H1 (cell line): ENCODE data around the gene ETF1. TPM values are rescaled to one million over a fixed set of nuclear protein-coding genes. Genes with fewer than 3 reads are reported as not detected.

Experiments
- CTCF ChIA-PET: fragments of 300-600 bp; sonication (Branson Sonifier 250); formaldehyde crosslinking; loops from one replicate; lab custom pipeline; 2021; ENCODE audit not compliant: partially characterized antibody; lab: Charles Lee
- POLR2A ChIA-PET: fragments of 300-600 bp; sonication (Branson Sonifier 250); formaldehyde crosslinking; loops from one replicate; lab custom pipeline; 2021; ENCODE audit warnings: inconsistent platforms; ENCODE audit not compliant: partially characterized antibody; lab: Charles Lee
- DNase-seq, 2 experiments: peaks; one replicate each; pipeline versions ENCODE4 v3.0.0 to v3.0.0-alpha.2; 2010 to 2022; ENCODE audit warnings: low spot score in 2 of 2, low read depth in 1 of 2, mixed read lengths in 1 of 2
- FAIRE-seq: peaks from 2 replicates; lab custom pipeline; 2011; peaks lifted over from hg19 to GRCh38; lab: Jason Lieb, UNC
- H2AFZ ChIP-seq: 2 replicates; pipeline ENCODE4 v1.8.1; 2012; ENCODE audit warnings: low read length, inconsistent platforms
- H2AK5ac ChIP-seq: 2 replicates; pipeline ENCODE4 v1.6.1; 2013; ENCODE audit warnings: low read depth, low read length
- H2BK120ac ChIP-seq: replicated peaks from 2 replicates; pipeline ENCODE3; 2013; ENCODE audit warnings: low read depth, low read length, inconsistent platforms
- H2BK12ac ChIP-seq: 2 replicates; pipeline ENCODE4 v1.6.1; 2013; ENCODE audit warnings: low read depth, low read length
- H2BK15ac ChIP-seq: 2 replicates; pipeline ENCODE4 v1.6.1; 2013; ENCODE audit warnings: low read length
- H2BK20ac ChIP-seq: 2 replicates; pipeline ENCODE4 v1.6.1; 2013; ENCODE audit warnings: low read length
- H2BK5ac ChIP-seq: 2 replicates; pipeline ENCODE4 v1.6.1; 2013; ENCODE audit warnings: low read depth, low read length
- H3K14ac ChIP-seq: 2 replicates; pipeline ENCODE4 v1.6.1; 2013; ENCODE audit warnings: inconsistent platforms; ENCODE audit not compliant: insufficient read length
- H3K18ac ChIP-seq: 2 replicates; pipeline ENCODE4 v1.6.1; 2013; ENCODE audit warnings: low read length; ENCODE audit errors: extremely low read depth
- H3K23ac ChIP-seq: 2 replicates; pipeline ENCODE4 v1.6.1; 2013; ENCODE audit warnings: inconsistent platforms; ENCODE audit not compliant: insufficient read length
- H3K23me2 ChIP-seq: 2 replicates; pipeline ENCODE4 v1.6.1; 2013; ENCODE audit warnings: low read depth, low read length
- H3K27ac ChIP-seq: 2 replicates; pipeline ENCODE4 v1.6.1; 2011; ENCODE audit warnings: low read depth, low read length, inconsistent platforms
- H3K27me3 ChIP-seq, 4 experiments: replicated peaks in 1 of 4; 1 replicate in 1 of 4; 2 replicates in 3 of 4; pipeline versions ENCODE4 v1.6.1 to v1.8.1; 2011 to 2013; ENCODE audit warnings: low read length in 3 of 4, mild to moderate bottlenecking in 3 of 4, inconsistent platforms in 2 of 4, mixed read lengths in 2 of 4, moderate library complexity in 1 of 4; ENCODE audit not compliant: control insufficient read depth in 3 of 4, insufficient read depth in 3 of 4; ENCODE audit errors: extremely low read depth in 1 of 4
- H3K36me3 ChIP-seq, 4 experiments: 2 replicates each; pipeline versions ENCODE4 v1.6.1 to v1.8.1; 2011 to 2013; ENCODE audit warnings: mild to moderate bottlenecking in 4 of 4, low read length in 3 of 4, moderate library complexity in 2 of 4, control low read depth in 1 of 4, inconsistent platforms in 1 of 4; ENCODE audit not compliant: insufficient read depth in 4 of 4, control insufficient read depth in 2 of 4
- H3K4ac ChIP-seq: replicated peaks from 2 replicates; pipeline ENCODE3; 2013; ENCODE audit warnings: low read length, low read depth, mixed read lengths, inconsistent platforms; ENCODE audit not compliant: insufficient read length
- H3K4me1 ChIP-seq, 4 experiments: replicated peaks in 1 of 4; 1 replicate in 1 of 4; 2 replicates in 3 of 4; pipeline versions ENCODE4 v1.6.1 to v1.8.1; 2011 to 2013; ENCODE audit warnings: low read length in 3 of 4, inconsistent platforms in 2 of 4, mixed read lengths in 1 of 4; ENCODE audit not compliant: insufficient read depth in 4 of 4, control insufficient read depth in 3 of 4
- H3K4me2 ChIP-seq, 2 experiments: 2 replicates each; pipeline versions ENCODE4 v1.6.1 to v1.8.1; 2011 to 2013; ENCODE audit warnings: low read depth in 2 of 2, low read length in 2 of 2, control low read depth in 1 of 2, inconsistent platforms in 1 of 2, mild to moderate bottlenecking in 1 of 2; ENCODE audit not compliant: insufficient read depth in 1 of 2
- H3K4me3 ChIP-seq, 4 experiments: fragments of 200-600, 300-600 bp in 1 of 4; sonication (generic), shearing (Covaris generic), sonication (Bioruptor Twin) in 1 of 4; 2 replicates each; pipeline versions ENCODE4 v1.5.1 to v1.8.1; 2011 to 2016; ENCODE audit warnings: low read length in 4 of 4, low read depth in 3 of 4, control low read depth in 2 of 4, inconsistent platforms in 2 of 4, mild to moderate bottlenecking in 2 of 4, mixed read lengths in 1 of 4, moderate library complexity in 1 of 4; ENCODE audit not compliant: insufficient read depth in 2 of 4; ENCODE audit errors: extremely low read depth in 1 of 4
- H3K56ac ChIP-seq: replicated peaks from 2 replicates; pipeline ENCODE3; 2013; ENCODE audit warnings: low read depth, mild to moderate bottlenecking, mixed read lengths, low read length, inconsistent platforms; ENCODE audit not compliant: insufficient read length
- H3K79me1 ChIP-seq: 2 replicates; pipeline ENCODE4 v1.6.1; 2013; ENCODE audit warnings: low read depth, low read length, control low read depth
- H3K79me2 ChIP-seq, 2 experiments: 2 replicates each; pipeline versions ENCODE4 v1.6.1 to v1.8.1; 2012 to 2013; ENCODE audit warnings: low read length in 2 of 2, mild to moderate bottlenecking in 2 of 2, inconsistent platforms in 1 of 2; ENCODE audit not compliant: insufficient read depth in 2 of 2, control insufficient read depth in 1 of 2
- H3K9ac ChIP-seq, 4 experiments: replicated peaks in 1 of 4; 1 replicate in 1 of 4; 2 replicates in 3 of 4; pipeline versions ENCODE4 v1.6.1 to v1.8.1; 2011 to 2013; ENCODE audit warnings: low read depth in 3 of 4, low read length in 3 of 4, control low read depth in 2 of 4, mild to moderate bottlenecking in 2 of 4, moderate library complexity in 2 of 4, inconsistent platforms in 1 of 4; ENCODE audit errors: extremely low read depth in 1 of 4
- H3K9me3 ChIP-seq, 2 experiments: 2 replicates each; pipeline versions ENCODE4 v1.6.1 to v1.8.1; 2012 to 2013; ENCODE audit warnings: mild to moderate bottlenecking in 2 of 2, moderate library complexity in 2 of 2, control low read depth in 1 of 2, inconsistent platforms in 1 of 2, low read depth in 1 of 2, low read length in 1 of 2, mixed read lengths in 1 of 2; ENCODE audit not compliant: insufficient read depth in 2 of 2
- H4K20me1 ChIP-seq, 2 experiments: replicated peaks in 1 of 2; 2 replicates each; pipeline versions ENCODE3 to v1.8.1; 2011 to 2013; ENCODE audit warnings: inconsistent platforms in 2 of 2, low read length in 2 of 2, mild to moderate bottlenecking in 1 of 2; ENCODE audit not compliant: insufficient read depth in 2 of 2, control insufficient read depth in 1 of 2
- H4K5ac ChIP-seq: 2 replicates; pipeline ENCODE4 v1.6.1; 2013; ENCODE audit warnings: low read length, low read depth, mixed read lengths, inconsistent platforms; ENCODE audit not compliant: insufficient read length
- H4K8ac ChIP-seq: 2 replicates; pipeline ENCODE4 v1.8.0; 2013; ENCODE audit warnings: mild to moderate bottlenecking, moderate library complexity, low read length, inconsistent platforms; ENCODE audit not compliant: insufficient read depth; ENCODE audit errors: extremely low read depth
- H4K91ac ChIP-seq: replicated peaks from 2 replicates; pipeline ENCODE3; 2013; ENCODE audit warnings: low read length, mixed read lengths, inconsistent platforms; ENCODE audit not compliant: insufficient read length
- CHD1 ChIP-seq: IDR thresholded peaks from 2 replicates; pipeline ENCODE4 v1.6.1; 2012; ENCODE audit warnings: low read depth, low read length, improper control_type of control experiment
- CTBP2 ChIP-seq: IDR thresholded peaks from 2 replicates; pipeline ENCODE4 v1.7.0; 2011; ENCODE audit warnings: borderline replicate concordance, mild to moderate bottlenecking, moderate library complexity, mixed read lengths, low read length; ENCODE audit not compliant: insufficient read depth, insufficient read length
- GABPA ChIP-seq: IDR thresholded peaks from 2 replicates; pipeline ENCODE4 v1.6.1; 2011; ENCODE audit warnings: mild to moderate bottlenecking, low read length, moderate library complexity, borderline replicate concordance; ENCODE audit not compliant: insufficient read depth
- KDM5A ChIP-seq: fragments of 200-600 bp; IDR thresholded peaks from 2 replicates; pipeline ENCODE4 v1.7.1; 2012; ENCODE audit warnings: mild to moderate bottlenecking, low read length, inconsistent platforms, mixed read lengths
- TAF7 ChIP-seq: optimal IDR thresholded peaks from 2 replicates; pipeline ENCODE3; 2011; ENCODE audit warnings: low read depth, mild to moderate bottlenecking, inconsistent platforms, low read length, moderate library complexity, borderline replicate concordance
- TCF12 ChIP-seq: IDR thresholded peaks from 2 replicates; pipeline ENCODE4 v1.6.1; 2011; ENCODE audit warnings: low read depth, mild to moderate bottlenecking, low read length
- YY1 ChIP-seq: IDR thresholded peaks from 2 replicates; pipeline ENCODE4 v1.6.1; 2011; ENCODE audit warnings: low read depth, mild to moderate bottlenecking, low read length
- WGBS, 2 experiments: shearing (Covaris generic) in 1 of 2; methylation state at CpG; one replicate each; pipeline versions ENCODE4 v1.1.6 to v1.1.7; 2013 to 2015; ENCODE audit warnings: low lambda C conversion rate in 2 of 2, mixed read lengths in 2 of 2, inconsistent platforms in 1 of 2, low coverage in 1 of 2, missing lambda C conversion rate in 1 of 2; ENCODE audit not compliant: insufficient replicate concordance in 2 of 2, insufficient coverage in 1 of 2, insufficient read length in 1 of 2; ENCODE audit errors: extremely low coverage in 1 of 2, missing lambda C conversion rate in 1 of 2; 5-methylcytosine and 5-hydroxymethylcytosine counted together
- polyA plus RNA-seq, 7 experiments: library from polyadenylated mRNA; depleted of rRNA in 3 of 7; stranded (reverse) in 5 of 7; unstranded in 2 of 7; fragments of >200 nt in 5 of 7; fragments of 200-250 nt in 2 of 7; gene quantifications; 1 replicate in 5 of 7; 2 replicates in 1 of 7; 4 replicates in 1 of 7; pipeline versions ENCODE4 v1.2.1 to v1.2.3, GENCODE V29; 2011 to 2013; ENCODE audit warnings: missing spikeins in 2 of 7, mixed read lengths in 2 of 7
- total RNA-seq: library from RNA; stranded (reverse); fragmentation: NEBNext Ultra II Directional; extraction: Animal tissue kit (Norgen Biotek cat#: 25700); gene quantifications from 2 replicates; pipeline ENCODE4 v1.2.1, GENCODE V29; 2021
- TF ChIP-seq, protein P1 (sequence below): IDR thresholded peaks from 2 replicates; pipeline ENCODE4 v1.6.1; 2011; ENCODE audit warnings: low read length, improper control_type of control experiment
- TF ChIP-seq, protein P2 (sequence below): IDR thresholded peaks from 2 replicates; pipeline ENCODE4 v1.6.1; 2011; ENCODE audit warnings: low read depth, mild to moderate bottlenecking, low read length; ENCODE audit not compliant: insufficient read depth

Gene ETF1
- total and polyA plus RNA-seq, 2 of the 8 experiments (the other 6 are each of a cell fraction or from before 2014, with no cell fraction given) = 50.5 to 168 TPM

DNA sequence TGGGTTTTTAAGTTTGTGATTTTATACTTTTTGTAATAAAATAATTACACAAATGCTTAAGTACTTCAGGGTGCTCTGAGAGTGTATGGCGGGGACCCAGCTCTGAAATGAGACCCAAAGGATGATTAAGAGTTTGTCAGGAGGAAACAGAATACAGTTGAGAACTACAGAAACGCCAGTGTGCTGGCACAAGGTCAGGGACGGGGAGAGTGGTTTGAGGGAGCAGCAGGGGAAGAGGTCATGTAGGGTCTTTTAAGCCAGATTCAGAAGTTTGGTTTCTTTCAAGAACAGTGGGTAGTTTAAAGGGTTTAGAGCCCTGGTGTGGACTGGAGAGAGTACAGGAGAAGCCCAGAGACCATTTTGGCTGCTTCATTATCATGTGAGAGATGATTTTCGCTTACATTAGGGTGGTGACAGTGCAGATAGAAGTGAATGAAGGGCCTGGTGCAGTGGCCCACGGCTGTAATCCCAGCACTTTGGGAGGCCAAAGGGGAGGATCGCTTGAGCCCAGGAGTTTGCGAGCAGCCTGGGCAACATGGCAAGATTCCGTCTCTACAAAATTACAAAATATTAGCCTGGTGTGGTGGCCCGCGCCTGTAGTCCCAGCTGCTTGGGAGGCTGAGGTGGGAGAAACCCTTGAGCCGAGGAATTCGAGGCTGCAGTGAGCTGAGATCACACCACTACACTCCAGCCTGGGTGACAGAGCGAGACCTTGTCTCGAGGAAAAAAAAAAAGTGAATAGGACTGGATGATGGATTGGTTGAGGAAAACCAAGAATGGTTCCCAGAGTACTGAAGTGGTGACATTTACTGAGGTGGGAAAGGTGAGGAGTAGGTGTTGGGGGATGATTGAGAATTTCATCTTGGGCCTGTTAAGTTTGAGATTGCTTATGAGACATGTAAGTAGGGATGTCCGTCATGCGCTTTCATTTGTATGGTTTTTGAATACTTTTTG is 1.4 kb upstream of the ETF1 start:
- H3K27ac ChIP-seq = peak overlapping the region; percentile 100
- no peak overlapping the region; the same call in 1 of the 2 replicates for H2BK12ac ChIP-seq
- FAIRE-seq (no peak), DNase-seq (no peak)
- peaks cover 56 to 95% of the 10 kb centered on the region in 2 experiments for H3K79me2 ChIP-seq
- no peak overlapping the region for H2BK20ac ChIP-seq
- H2BK5ac ChIP-seq = peak overlapping the region; percentile 99
- peaks cover 10% of the 10 kb centered on the region for H3K79me1 ChIP-seq
- CTCF ChIA-PET = interaction anchor here (0.7 to 2.3 kb wide), 5 partner anchors 8 to 192 kb away, joined by 3 to 15 read pairs (median 4); partner anchors contain the start of genes EGR1 and KDM3B
- no peak overlapping the region for H3K56ac ChIP-seq
- H3K4me3 ChIP-seq = peak overlapping the region; percentile 89 to 100 (median 95)
- H3K4me2 ChIP-seq = peak overlapping the region; percentile 95 to 96
- H2AFZ ChIP-seq = no peak overlapping the region
- no peak overlapping the region for H2BK15ac ChIP-seq
- no peaks in the 10 kb centered on the region for H3K9me3 ChIP-seq
- peaks cover 15% of the 10 kb centered on the region for H3K23me2 ChIP-seq
- POLR2A ChIA-PET = interaction anchor here (0.9 to 26.9 kb wide), 20 partner anchors 7 to 797 kb away, joined by 3 to 1018 read pairs (median 6); partner anchors contain the start of genes EGR1, FAM53C, HSPA9 and KIF20A
- no peak overlapping the region for H2BK120ac ChIP-seq
- H4K8ac ChIP-seq = no peak overlapping the region
- H3K23ac ChIP-seq = no peak overlapping the region
- H3K9ac ChIP-seq = peak overlapping the region; percentile 93 to 99 (median 99)
- H3K4ac ChIP-seq = no peak overlapping the region
- no peak overlapping the region for H4K91ac ChIP-seq
- no peak overlapping the region for H3K18ac ChIP-seq
- WGBS, 2 experiments = 75% methylated on average over 16 of the region's 16 CpGs; no CpG with 5 or more reads in 1 of the 2 experiments
- no peak overlapping the region for H4K5ac ChIP-seq
- peaks cover 0 to 16% (median 2%) of the 10 kb centered on the region in 4 experiments; a peak in 4 of 7 replicates for H3K4me1 ChIP-seq
- H3K36me3 ChIP-seq = peaks cover 0 to 19% (median 1%) of the 10 kb centered on the region in 4 experiments; a peak in 1 of 8 replicates
- peaks cover 3 to 7% of the 10 kb centered on the region in 2 experiments for H4K20me1 ChIP-seq
- no peak overlapping the region for H3K14ac ChIP-seq
- no peaks in the 10 kb centered on the region for H3K27me3 ChIP-seq
- H2AK5ac ChIP-seq = no peak overlapping the region; the same call in 1 of the 2 replicates
- no peak for TF ChIP-seq CTBP2
- TF ChIP-seq, protein P1, sequence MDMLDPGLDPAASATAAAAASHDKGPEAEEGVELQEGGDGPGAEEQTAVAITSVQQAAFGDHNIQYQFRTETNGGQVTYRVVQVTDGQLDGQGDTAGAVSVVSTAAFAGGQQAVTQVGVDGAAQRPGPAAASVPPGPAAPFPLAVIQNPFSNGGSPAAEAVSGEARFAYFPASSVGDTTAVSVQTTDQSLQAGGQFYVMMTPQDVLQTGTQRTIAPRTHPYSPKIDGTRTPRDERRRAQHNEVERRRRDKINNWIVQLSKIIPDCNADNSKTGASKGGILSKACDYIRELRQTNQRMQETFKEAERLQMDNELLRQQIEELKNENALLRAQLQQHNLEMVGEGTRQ = no peak
- TF ChIP-seq, protein P2, sequence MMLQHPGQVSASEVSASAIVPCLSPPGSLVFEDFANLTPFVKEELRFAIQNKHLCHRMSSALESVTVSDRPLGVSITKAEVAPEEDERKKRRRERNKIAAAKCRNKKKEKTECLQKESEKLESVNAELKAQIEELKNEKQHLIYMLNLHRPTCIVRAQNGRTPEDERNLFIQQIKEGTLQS = no peak
- no peak for TF ChIP-seq KDM5A
- no peak for TF ChIP-seq TAF7
- TF ChIP-seq YY1 = no peak
- TF ChIP-seq CHD1 = no peak
- TF ChIP-seq GABPA = no peak
- TF ChIP-seq TCF12 = no peak
